Aortic smooth muscle cell (primary cell): ENCODE results near the gene KRT6A. TPM values are rescaled to one million over a fixed set of nuclear protein-coding genes. Genes with fewer than 3 reads are reported as not detected.

Experiments
- total RNA-seq: library from RNA; depleted of rRNA; stranded (reverse); fragments of >200 nt; gene quantifications from 2 replicates; pipeline ENCODE4 v1.2.3, GENCODE V29; 2014

The KRT6A gene
- total RNA-seq = 0.19 and 0.66 TPM in 2 replicates

GRCh38 chr12:52493172-52493571, at the start of gene KRT6A:
TSS of gene KRT6A (minus strand) at chr12:52493257. CDS start at chr12:52493188, 69 bp downstream.

GRCh38 chr12:52519826-52520662, 27.0 kb upstream of the KRT6A start, which contains the start of gene KRT5:
TSS of gene KRT5 (minus strand) at chr12:52520394. CDS start at chr12:52520296, 98 bp downstream.

DNA sequence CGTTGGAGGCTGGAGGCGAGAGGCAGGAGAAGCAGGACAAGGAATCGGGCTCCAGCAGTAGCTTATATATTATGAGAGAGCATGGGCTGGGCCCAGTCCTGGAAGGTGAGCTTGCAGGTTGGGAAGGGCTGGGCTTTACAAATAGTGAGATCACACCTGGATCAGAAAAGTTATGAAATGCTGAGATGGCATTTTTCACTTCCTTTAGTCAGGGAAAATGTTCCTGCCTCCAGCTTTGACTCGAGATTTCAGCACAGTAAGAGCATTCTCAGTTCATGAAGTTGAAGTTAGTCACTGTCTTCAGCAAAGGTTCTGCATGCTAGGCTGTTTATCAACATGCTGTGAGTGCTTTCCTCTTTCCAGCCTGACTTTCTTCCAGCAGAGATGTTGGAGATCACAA, 19.3 kb downstream of the KRT6A start, which contains the start of gene KRT6C:
TSS of gene KRT6C (minus strand) at position 38 of the 400 bp plus-strand sequence. CDS start 68 bp downstream, outside the sequence.

GRCh38 chr12:52452101-52452500, 41.0 kb downstream of the KRT6A start, which contains the start of gene KRT6B:
TSS of gene KRT6B (minus strand) at chr12:52452146. CDS start at chr12:52452078, 68 bp downstream.

Other genes starting within 250 kb of the KRT6A start
- gene KRT86, start 218.6 kb downstream of the KRT6A start, total RNA-seq = under 0.01 and 0.81 TPM in 2 replicates
- gene KRT81, start 201.7 kb downstream of the KRT6A start, total RNA-seq = not detected in 2 replicates
- not detected in 2 replicates for gene KRT83, start 171.9 kb downstream of the KRT6A start, total RNA-seq
- not detected in 2 replicates for gene KRT85, start 125.8 kb downstream of the KRT6A start, total RNA-seq
- not detected in 2 replicates for gene KRT84, start 107.6 kb downstream of the KRT6A start, total RNA-seq
- gene KRT82, start 86.9 kb downstream of the KRT6A start, total RNA-seq = not detected in 2 replicates
- not detected in 2 replicates for gene KRT75, start 58.9 kb downstream of the KRT6A start, total RNA-seq
- gene KRT6B, start 41.1 kb downstream of the KRT6A start, total RNA-seq = not detected in 2 replicates
- gene KRT6C, start 19.5 kb downstream of the KRT6A start, total RNA-seq = not detected in 2 replicates
- gene KRT5, start 27.1 kb upstream of the KRT6A start, total RNA-seq = 0.44 and 0.53 TPM in 2 replicates
- not detected in 2 replicates for gene KRT71, start 59.9 kb upstream of the KRT6A start, total RNA-seq
- gene KRT74, start 80.6 kb upstream of the KRT6A start, total RNA-seq = not detected in 2 replicates
- gene KRT72, start 108.2 kb upstream of the KRT6A start, total RNA-seq = not detected in 2 replicates
- gene KRT73, start 125.3 kb upstream of the KRT6A start, total RNA-seq = not detected in 2 replicates
- not detected in 2 replicates for gene KRT2, start 159.0 kb upstream of the KRT6A start, total RNA-seq
- gene KRT1, start 187.2 kb upstream of the KRT6A start, total RNA-seq = not detected in 2 replicates
- not detected in 2 replicates for gene KRT77, start 210.3 kb upstream of the KRT6A start, total RNA-seq